Fibroblast of skin of scalp (primary cell): ENCODE results near the gene LRRC52.

Experiments
- DNase-seq: peaks from one replicate; pipeline ENCODE4 v3.0.0-alpha.2; 2013

The LRRC52 gene

GRCh38 chr1:165539306-165539705 is 4.5 kb upstream of the LRRC52 start:
- no peak for DNase-seq

- DNase-seq, result no peak
Measured at GRCh38 chr1:165539908-165540307, 3.9 kb upstream of the LRRC52 start.

- DNase-seq, result no peak
Measured at GRCh38 chr1:165542015-165542631, 1.7 kb upstream of the LRRC52 start.

GRCh38 chr1:165542647-165543046 is 1.2 kb upstream of the LRRC52 start:
- no peak for DNase-seq

GRCh38 chr1:165544996-165545395 is 1.2 kb downstream of the LRRC52 start:
- DNase-seq, result no peak

- no peak for DNase-seq
Measured at GRCh38 chr1:165545974-165546373, 2.2 kb downstream of the LRRC52 start.

- DNase-seq, result no peak
Measured at GRCh38 chr1:165549973-165550372, 6.2 kb downstream of the LRRC52 start.

GRCh38 chr1:165551469-165551868 is 7.7 kb downstream of the LRRC52 start:
- no peak for DNase-seq

- DNase-seq, result no peak
Measured at GRCh38 chr1:165560883-165561656, 17.3 kb downstream of the LRRC52 start.

GRCh38 chr1:165562571-165562970 is 18.8 kb downstream of the LRRC52 start:
- no peak for DNase-seq

- DNase-seq, result no peak
Measured at GRCh38 chr1:165563551-165563950, 19.8 kb downstream of the LRRC52 start.

- DNase-seq, result no peak
Measured at GRCh38 chr1:165564561-165564960, 20.8 kb downstream of the LRRC52 start.

- DNase-seq, result no peak
Measured at GRCh38 chr1:165565751-165566490, 22.1 kb downstream of the LRRC52 start.

- DNase-seq, result no peak
Measured at GRCh38 chr1:165570078-165570477, 26.3 kb downstream of the LRRC52 start.

GRCh38 chr1:165573787-165574186 is 30.0 kb downstream of the LRRC52 start:
- no peak for DNase-seq

- no peak for DNase-seq
Measured at GRCh38 chr1:165574295-165574694, 30.5 kb downstream of the LRRC52 start.

GRCh38 chr1:165575468-165576099 is 31.8 kb downstream of the LRRC52 start:
- DNase-seq, result no peak

- DNase-seq, result no peak
Measured at GRCh38 chr1:165576536-165576935, 32.7 kb downstream of the LRRC52 start.

- DNase-seq, result no peak
Measured at GRCh38 chr1:165577707-165578106, 33.9 kb downstream of the LRRC52 start.

- DNase-seq, result peak; percentile 62
Measured at GRCh38 chr1:165580931-165581871, 37.4 kb downstream of the LRRC52 start.

- no peak for DNase-seq
Measured at GRCh38 chr1:165581926-165582325, 38.1 kb downstream of the LRRC52 start.

- no peak for DNase-seq
Measured at GRCh38 chr1:165586398-165586797, 42.6 kb downstream of the LRRC52 start.
